Ovary (tissue), 9 donors: Measurements from ENCODE around the gene COL13A1. TPM values are rescaled to one million over a fixed set of nuclear protein-coding genes. Genes with fewer than 3 reads are reported as not detected.

Source experiments
- DNase-seq, 5 donors: peaks; one replicate each; pipeline ENCODE4 v3.0.0-alpha.2; 2019 to 2020
- H3K27ac ChIP-seq, 2 donors: fragments of 200-600 bp; one replicate each; pipeline versions ENCODE4 v1.5.1 to v1.8.0; 2019 to 2022
- H3K27me3 ChIP-seq: fragments of 200-600 bp; one replicate; pipeline ENCODE4 v1.8.0; 2022
- H3K36me3 ChIP-seq: fragments of 200-600 bp; sonication (generic); one replicate; pipeline ENCODE4 v1.5.1; 2019
- H3K4me1 ChIP-seq: one replicate; pipeline ENCODE4 v1.8.1; 2013; ENCODE audit warnings: mild to moderate bottlenecking, moderate library complexity; ENCODE audit not compliant: insufficient read depth
- H3K4me3 ChIP-seq: fragments of 200-600 bp; sonication (generic); one replicate; pipeline ENCODE4 v1.5.1; 2017
- H3K9me3 ChIP-seq, 2 donors: fragments of 200-600 bp in 1 of 2; sonication (generic) in 1 of 2; one replicate each; pipeline versions ENCODE4 v1.5.1 to v1.8.1; 2013 to 2019; ENCODE audit warnings: mild to moderate bottlenecking in 1 of 2, moderate library complexity in 1 of 2
- CTCF ChIP-seq, 3 donors: fragments of 450-650 bp in 2 of 3; fragments of 200-600 bp in 1 of 3; IDR thresholded peaks; one replicate each; pipeline versions ENCODE4 v1.5.1 to v1.8.0; 2016 to 2022; ENCODE audit warnings: antibody characterized with exemption in 3 of 3, mild to moderate bottlenecking in 1 of 3
- EP300 ChIP-seq: sonication (generic); formaldehyde crosslinking; IDR thresholded peaks from one replicate; pipeline ENCODE4 v1.6.1; 2017; ENCODE audit warnings: antibody characterized with exemption
- POLR2A ChIP-seq: fragments of 450-650 bp; IDR thresholded peaks from one replicate; pipeline ENCODE4 v1.6.1; 2017; ENCODE audit warnings: antibody characterized with exemption, mild to moderate bottlenecking, moderate library complexity
- WGBS, 3 donors: extraction: QIAGEN DNeasy Blood & Tissue Kit in 1 of 3; methylation state at CpG; one replicate each; pipeline versions ENCODE4 v1.1.5 to v1.1.7; 2013 to 2017; 5-methylcytosine and 5-hydroxymethylcytosine counted together
- intact Hi-C, 4 donors: fragments of 100-400 bp; cut with DNase I; formaldehyde crosslinking; loops; one replicate each; pipeline versions ENCODE4 v1.11.0 to v1.15.1; 2022 to 2023
- polyA plus RNA-seq, 2 donors: library from polyadenylated mRNA; stranded (reverse); fragments of 200-250 nt in 1 of 2; fragments of 350-450 nt in 1 of 2; fragmentation: Illumina TruSeq in 1 of 2; extraction: RNeasy Lipid Tissue Mini Kit (QIAGEN cat#74804) in 1 of 2; gene quantifications; one replicate each; pipeline ENCODE4 v1.2.3, GENCODE V29; 2013 to 2014
- total RNA-seq, 7 donors: library from RNA; depleted of rRNA in 2 of 7; stranded (reverse); fragments of >200 nt in 2 of 7; fragmentation: NEBNext Ultra II Directional in 3 of 7; extraction: Animal tissue kit (Norgen Biotek cat#: 25700) in 3 of 7; gene quantifications; one replicate each; pipeline versions ENCODE4 v1.1.0 to v1.2.4, GENCODE V29; 2016 to 2023
- donor health status: DM: no; HTN: no; CAD: no; lungs with moderate emphysema.
- donor health status: DM: no; HTN: no; CAD: no.
- donor health status: Bipolar disorder and iron deficiency.
- donor health status: DM: yes; HTN: yes; CAD: no.
- donor health status: DM: no; HTN: no; CAD: no.
- donor health status: DM: yes; HTN: yes; CAD: no.

The COL13A1 gene
- total and polyA plus RNA-seq, 9 donors: 0.48 to 3.1 (median 1.1) TPM

GRCh38 chr10:69919250-69919649 is 117.5 kb downstream of the COL13A1 start:
- Histone ChIP-seq H3K9me3 (no peaks in the 10 kb centered on the region), H3K4me1 (no peaks in the 10 kb centered on the region), H3K27ac (no peak overlapping the region), H3K36me3 (no peaks in the 10 kb centered on the region), H3K27me3 (no peaks in the 10 kb centered on the region), H3K4me3 (no peak overlapping the region)
- no peak for TF ChIP-seq CTCF (IDR thresholded peaks at IDR 0.05)
- intact Hi-C loops: loop anchor here in 3 of 4 donors (5.0 to 10.0 kb wide), 4 partner anchors 134 to 277 kb away; no protein-coding TSS in a partner anchor
- no peak for DNase-seq
- 0 to 11% (median 0%) methylated on average over 1 of the region's 1 CpG for WGBS, 3 donors

GRCh38 chr10:69925111-69925510 is 123.4 kb downstream of the COL13A1 start:
- H3K4me3 ChIP-seq: no peak overlapping the region
- H3K4me1 ChIP-seq: no peaks in the 10 kb centered on the region
- no peak overlapping the region for H3K27ac ChIP-seq
- H3K9me3 ChIP-seq: no peaks in the 10 kb centered on the region
- intact Hi-C loops: loop anchor here in 1 of 4 donors (10.0 kb wide), 1 partner anchor 120 kb away; the partner anchor contains the start of gene COL13A1
- no peaks in the 10 kb centered on the region for H3K27me3 ChIP-seq
- 53 to 67% (median 64%) methylated on average over 5 of the region's 5 CpGs for WGBS, 3 donors
- no peaks in the 10 kb centered on the region for H3K36me3 ChIP-seq
- TF ChIP-seq CTCF (IDR thresholded peaks at IDR 0.05): no peak
- TF ChIP-seq EP300: no peak
- TF ChIP-seq POLR2A: no peak
- no peak for DNase-seq

- no peak overlapping the region for H3K4me3 ChIP-seq
- TF ChIP-seq EP300: no peak
- TF ChIP-seq POLR2A: no peak
- no peak for TF ChIP-seq CTCF (IDR thresholded peaks at IDR 0.05)
- H3K27me3 ChIP-seq: no peaks in the 10 kb centered on the region
- no peak overlapping the region for H3K27ac ChIP-seq
- no peaks in the 10 kb centered on the region for H3K4me1 ChIP-seq
- no peaks in the 10 kb centered on the region for H3K36me3 ChIP-seq
- DNase-seq: no peak
- WGBS, 3 donors: 85 to 88% (median 87%) methylated on average over 3 of the region's 3 CpGs
- intact Hi-C loops: loop anchor here in 1 of 4 donors (10.0 kb wide), 1 partner anchor 124 kb away; the partner anchor contains the start of gene COL13A1
- no peaks in the 10 kb centered on the region for H3K9me3 ChIP-seq
Observed at GRCh38 chr10:69928339-69928738, 126.6 kb downstream of the COL13A1 start.

GRCh38 chr10:69929575-69929974 is 127.9 kb downstream of the COL13A1 start:
- Histone ChIP-seq H3K4me3 (no peak overlapping the region), H3K27ac (no peak overlapping the region), H3K36me3 (no peaks in the 10 kb centered on the region), H3K27me3 (no peaks in the 10 kb centered on the region), H3K4me1 (no peaks in the 10 kb centered on the region), H3K9me3 (no peaks in the 10 kb centered on the region)
- intact Hi-C loops: loop anchor here in 1 of 4 donors (10.0 kb wide), 1 partner anchor 125 kb away; the partner anchor contains the start of gene COL13A1
- WGBS, 3 donors: 80 to 91% (median 85%) methylated on average over 3 of the region's 3 CpGs
- DNase-seq: no peak
- TF ChIP-seq POLR2A (no peak), EP300 (no peak), CTCF (IDR thresholded peaks at IDR 0.05) (no peak)
